NCI-H2107 (cell line): Measurements from ENCODE around the gene TBPL1.
"Not testable (repeated sequence)": the region's sequence is repeated elsewhere in the genome, so short reads cannot be mapped to it uniquely, and the experiment has no call there.

Experiments
- DNase-seq: peaks from one replicate; lab custom pipeline; 2025; lab: John Stamatoyannopoulos, UW

TBPL1 gene

GRCh38 chr6:133952815-133953633 is at the start of gene TBPL1:
Gene TBPL1, plus strand, starts transcription at chr6:133953224. Its CDS starts 26,902 bp downstream, at chr6:133980126.
- DNase-seq = peak; percentile 90

DNA sequence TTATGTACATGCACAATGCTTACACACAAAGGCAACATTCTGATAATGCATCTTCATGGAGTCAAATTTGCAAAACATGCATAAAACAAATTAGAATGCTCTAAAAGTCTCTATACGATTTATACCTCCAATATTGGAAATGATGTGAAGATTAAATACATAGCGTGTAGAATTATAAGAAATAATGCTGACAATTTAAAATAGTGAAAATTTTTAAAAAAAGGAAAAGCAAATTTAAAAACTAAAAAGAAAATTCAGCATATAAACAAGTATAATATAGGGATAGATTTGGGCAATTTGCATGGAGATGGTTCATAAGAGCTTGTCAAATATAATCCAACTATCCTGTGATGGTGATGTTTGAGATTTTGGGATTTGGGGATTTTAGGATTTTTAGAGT is 49.2 kb upstream of the TBPL1 start:
- DNase-seq = no peak

- DNase-seq = no peak
These were observed 47.0 kb upstream of the TBPL1 start for GRCh38 chr6:133906050-133906449.

DNA sequence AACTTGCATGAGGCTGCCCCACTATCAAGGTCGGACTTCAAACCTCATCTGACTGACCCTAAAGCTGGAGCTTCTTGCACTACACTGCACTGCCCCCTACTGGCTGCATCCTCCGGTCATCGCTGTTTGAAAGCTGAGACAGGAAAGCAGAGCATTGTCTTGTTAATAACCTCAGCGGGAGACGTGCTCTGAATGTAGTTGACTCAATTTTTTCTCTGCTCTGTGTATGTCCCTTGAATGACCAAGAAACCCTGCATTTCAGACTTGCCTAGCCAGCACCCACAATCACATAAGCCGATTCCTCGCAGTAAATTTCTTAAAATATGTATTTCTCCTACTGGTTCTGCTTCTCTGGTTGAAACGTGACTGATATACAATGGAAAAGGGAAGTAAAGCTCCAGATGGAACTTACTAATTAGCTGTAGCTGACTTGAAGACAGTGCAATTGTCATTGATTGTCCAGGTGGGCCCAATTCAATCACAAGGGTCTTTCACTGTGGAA is 36.3 kb upstream of the TBPL1 start:
- DNase-seq = peak; percentile 82

- no peak for DNase-seq
These were observed 35.2 kb upstream of the TBPL1 start for GRCh38 chr6:133917781-133918180.

- DNase-seq = no peak
These were observed 34.7 kb upstream of the TBPL1 start for GRCh38 chr6:133918208-133918930.

GRCh38 chr6:133919362-133919761 is 33.7 kb upstream of the TBPL1 start:
- DNase-seq = no peak

GRCh38 chr6:133921249-133921859 is 31.7 kb upstream of the TBPL1 start:
- peak; percentile 75 for DNase-seq

DNA sequence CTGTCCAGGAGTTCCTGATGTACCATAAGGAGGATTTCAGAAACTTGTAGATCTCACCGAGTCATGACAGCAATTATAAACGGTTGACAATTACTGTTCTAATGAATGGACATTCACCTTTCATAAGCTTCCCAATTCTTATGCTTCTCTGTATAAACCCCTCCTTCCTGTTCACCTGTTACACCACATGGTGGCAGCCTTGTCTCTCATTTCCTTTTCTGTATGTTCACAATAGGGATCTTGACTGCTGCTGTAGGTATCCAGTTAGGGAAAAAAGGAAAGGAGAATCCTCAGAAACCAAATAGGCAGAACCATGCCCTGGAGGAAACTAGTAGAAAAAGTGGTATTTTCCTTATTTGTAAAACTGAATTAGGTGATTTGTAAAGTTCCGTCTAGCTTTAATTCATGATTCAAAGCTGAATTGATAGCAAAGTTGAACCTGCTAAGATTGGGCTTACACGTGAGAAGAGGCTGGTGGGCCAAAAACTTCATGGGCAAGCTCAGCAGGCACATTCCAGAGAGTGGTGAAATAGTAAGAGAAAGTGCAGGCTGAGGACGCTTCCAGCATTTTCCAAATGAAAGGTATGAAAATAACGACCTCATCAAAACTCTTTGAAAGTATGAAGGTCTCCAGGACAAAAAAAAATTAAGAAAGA is 29.0 kb upstream of the TBPL1 start:
- DNase-seq = peak; percentile 27

DNA sequence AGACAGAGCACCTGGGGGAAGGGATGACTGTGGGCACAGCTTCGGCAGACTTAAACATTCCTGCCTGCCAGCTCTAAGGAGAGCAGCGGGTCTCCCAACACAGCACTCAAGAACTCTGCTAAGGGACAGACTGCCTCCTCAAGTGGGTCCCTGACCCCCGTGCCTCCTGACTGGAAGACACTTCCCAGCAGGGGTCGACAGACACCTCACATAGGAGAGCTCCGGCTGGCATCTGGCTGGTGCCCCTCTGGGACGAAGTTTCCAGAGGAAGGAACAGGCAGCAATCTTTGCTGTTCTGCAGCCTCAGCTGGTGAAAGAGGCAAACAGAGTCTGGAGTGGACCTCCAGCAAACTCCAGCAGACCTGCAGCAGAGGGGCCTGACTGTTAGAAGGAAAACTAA is 21.8 kb upstream of the TBPL1 start:
- DNase-seq = not testable (repeated sequence)

- DNase-seq = not testable (repeated sequence)
These were observed 16.7 kb upstream of the TBPL1 start for GRCh38 chr6:133936352-133936751.

GRCh38 chr6:133937909-133938308 is 15.1 kb upstream of the TBPL1 start:
- DNase-seq = no peak

DNA sequence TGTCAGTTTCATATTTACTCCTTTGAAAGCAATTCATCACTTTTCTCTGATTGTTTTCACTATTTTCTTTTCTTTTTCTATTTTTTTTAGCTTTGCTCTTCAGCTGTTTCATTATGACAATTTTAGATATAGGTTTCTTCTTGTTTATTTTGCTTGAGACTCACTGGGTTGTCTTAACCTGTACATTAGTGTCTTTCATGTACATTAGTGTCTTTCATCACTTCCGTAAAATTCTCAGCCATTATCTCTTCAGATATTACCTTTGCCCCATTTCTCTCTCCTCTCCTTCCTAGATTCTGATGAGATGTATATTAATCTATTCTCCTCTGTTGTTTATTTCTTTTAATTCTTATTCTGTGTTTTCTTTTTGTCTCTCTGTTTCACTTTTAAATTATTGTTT is 14.5 kb upstream of the TBPL1 start:
- no peak for DNase-seq

- no peak for DNase-seq
These were observed 13.0 kb upstream of the TBPL1 start for GRCh38 chr6:133939778-133940667.

GRCh38 chr6:133945158-133945557 is 7.9 kb upstream of the TBPL1 start:
- DNase-seq = no peak

GRCh38 chr6:133947302-133947900 is 5.6 kb upstream of the TBPL1 start:
- no peak for DNase-seq

DNA sequence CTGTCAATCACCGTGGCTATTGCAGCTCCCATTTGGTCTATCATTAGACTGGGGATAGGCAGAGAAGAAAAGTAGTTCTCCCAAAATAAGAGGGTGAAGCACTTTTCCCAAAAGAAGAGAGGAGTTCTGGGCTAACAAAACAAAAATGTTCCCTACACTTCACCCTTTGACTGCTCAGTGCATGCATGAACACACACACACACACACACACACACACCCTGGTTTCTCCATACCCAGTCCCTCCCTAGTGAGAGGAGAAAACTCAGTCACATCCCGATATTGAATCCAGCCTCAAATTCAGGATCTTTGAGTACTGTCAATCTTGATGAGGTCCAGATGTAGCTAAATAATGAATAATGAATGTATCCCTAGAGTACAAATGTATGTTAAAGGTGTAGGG is 4.6 kb upstream of the TBPL1 start:
- no peak for DNase-seq

DNA sequence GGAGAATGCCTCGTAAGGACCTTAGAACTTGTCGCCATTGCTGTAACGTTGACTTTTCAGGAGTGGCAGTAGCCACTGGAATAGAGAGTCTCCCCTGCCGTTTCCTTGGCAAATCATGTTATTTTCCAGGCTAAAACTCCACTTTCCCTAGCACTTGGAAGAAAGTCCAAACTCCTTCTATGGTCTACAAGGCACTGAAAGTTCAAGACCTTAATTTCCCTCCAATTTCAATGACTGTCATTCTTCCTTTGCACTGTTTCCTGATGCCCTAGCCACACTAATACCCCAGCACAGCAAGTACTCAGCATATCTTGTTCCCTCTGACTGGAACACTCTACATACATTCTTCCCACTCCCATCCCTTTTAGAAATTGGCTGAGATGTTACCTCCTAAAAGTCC is 1.8 kb upstream of the TBPL1 start:
- no peak for DNase-seq

DNA sequence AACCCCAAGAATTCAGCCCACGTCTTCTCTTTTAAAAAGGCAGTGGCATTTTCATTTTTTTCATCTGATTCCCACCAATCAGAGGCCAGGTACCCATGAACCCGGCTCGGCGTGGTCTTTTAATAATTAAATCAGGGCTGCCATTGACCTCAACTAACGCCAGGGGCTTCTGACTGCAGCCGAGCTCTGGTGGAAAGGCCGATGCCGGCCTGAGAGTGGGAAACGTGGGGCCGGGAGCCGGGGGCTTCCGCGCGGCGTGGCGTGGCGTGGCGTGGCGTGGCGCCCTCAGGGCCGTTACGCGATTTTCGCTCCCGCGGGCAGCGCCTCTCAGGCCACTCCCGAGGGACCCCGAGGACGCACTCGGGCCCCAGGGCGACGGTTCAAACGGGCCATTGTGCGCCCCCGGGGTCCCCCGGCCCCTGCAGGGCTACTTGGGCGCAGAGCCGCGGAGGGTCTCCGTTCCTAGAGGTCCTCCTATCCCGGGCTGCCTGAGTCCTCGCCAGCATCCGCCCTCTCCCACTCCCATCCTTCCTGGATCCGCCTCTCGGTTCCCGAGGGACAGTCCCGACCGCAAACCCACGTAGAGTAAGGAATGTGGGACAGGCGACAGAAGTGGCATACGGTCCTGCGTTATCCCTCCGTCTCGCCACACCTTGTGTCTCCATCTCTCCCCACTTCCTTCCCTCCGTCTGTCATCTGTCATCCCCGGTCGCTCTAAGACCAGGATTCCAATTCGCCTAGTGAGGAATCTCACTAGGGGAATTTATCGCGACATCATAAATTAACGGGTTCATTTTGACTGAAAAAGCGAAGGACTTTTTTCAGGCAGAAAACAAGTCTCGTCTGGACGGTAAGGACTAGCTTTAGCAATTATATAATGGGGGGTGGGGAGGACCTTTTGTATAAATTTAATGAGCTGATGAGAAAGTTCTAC is 876 bp upstream of the TBPL1 start:
- no peak for DNase-seq
